ENCODE measurements around the gene B3GNT8.
A peak's percentile ranks its signal among the peaks of the same experiment; 100 is the strongest.
"Not testable (repeated sequence)": the region's sequence is repeated elsewhere in the genome, so short reads cannot be mapped to it uniquely, and the experiment has no call there.

Gene B3GNT8

GRCh38 chr19:41426952-41427646 is at the start of gene B3GNT8:
B3GNT8 (minus strand) TSS chr19:41427374; CDS start chr19:41426778, 596 bp downstream.
- no peak for TF ChIP-seq Cebpa-rat (IDR thresholded peaks at IDR 0.05)
- Histone ChIP-seq H3K27ac (peak within 1 kb of the TSS; percentile 80), H3K27me3 (no peaks in the 10 kb centered on the region), H3K4me2 (peak within 1 kb of the TSS; percentile 87), H3K4me3 (peak within 1 kb of the TSS; percentile 56), H3K9ac (peak within 1 kb of the TSS; percentile 69), H3K4me1 (peaks cover 47% of the 10 kb centered on the region), H4K20me1 (peaks cover 9% of the 10 kb centered on the region; the same call in 1 of the 2 replicates), H3K36me3 (peaks cover 65% of the 10 kb centered on the region), H3K9me3 (no peaks in the 10 kb centered on the region)

GRCh38 chr19:41476583-41476982 is 49.4 kb upstream of the B3GNT8 start:
- Histone ChIP-seq H3K9me3 (peaks cover 10% of the 10 kb centered on the region), H3K27me3 (no peaks in the 10 kb centered on the region), H3K27ac (no peak overlapping the region), H3K4me3 (no peak overlapping the region), H3K36me3 (no peaks in the 10 kb centered on the region), H3K9ac (no peak overlapping the region), H3K4me2 (no peak overlapping the region), H3K4me1 (peaks cover 8% of the 10 kb centered on the region; the same call in 1 of the 2 replicates), H4K20me1 (no peaks in the 10 kb centered on the region)
- no peak for TF ChIP-seq Cebpa-rat (IDR thresholded peaks at IDR 0.05)

GRCh38 chr19:41463257-41464256 is 36.4 kb upstream of the B3GNT8 start:
- not testable (repeated sequence) for H3K36me3 ChIP-seq, H3K27me3 ChIP-seq, H3K27ac ChIP-seq, H4K20me1 ChIP-seq, H3K9me3 ChIP-seq, H3K4me1 ChIP-seq, H3K9ac ChIP-seq, H3K4me3 ChIP-seq, H3K4me2 ChIP-seq
- peak; percentile 58 for TF ChIP-seq Cebpa-rat (IDR thresholded peaks at IDR 0.05)

GRCh38 chr19:41462497-41462896 is 35.3 kb upstream of the B3GNT8 start:
- Histone ChIP-seq H3K4me1 (no peaks in the 10 kb centered on the region), H3K36me3 (no peaks in the 10 kb centered on the region), H3K9me3 (peaks cover 6% of the 10 kb centered on the region), H4K20me1 (no peaks in the 10 kb centered on the region), H3K9ac (no peak overlapping the region), H3K27ac (no peak overlapping the region), H3K27me3 (no peaks in the 10 kb centered on the region), H3K4me2 (no peak overlapping the region), H3K4me3 (no peak overlapping the region)
- no peak for TF ChIP-seq Cebpa-rat (IDR thresholded peaks at IDR 0.05)

GRCh38 chr19:41457241-41457640 is 30.1 kb upstream of the B3GNT8 start:
- Histone ChIP-seq H3K36me3 (no peaks in the 10 kb centered on the region), H3K4me3 (no peak overlapping the region), H3K27ac (no peak overlapping the region), H3K9me3 (peaks cover under 1% of the 10 kb centered on the region), H3K9ac (no peak overlapping the region), H3K27me3 (no peaks in the 10 kb centered on the region), H3K4me1 (no peaks in the 10 kb centered on the region), H3K4me2 (no peak overlapping the region), H4K20me1 (no peaks in the 10 kb centered on the region)
- TF ChIP-seq Cebpa-rat (IDR thresholded peaks at IDR 0.05) = no peak

GRCh38 chr19:41456342-41456918 is 29.3 kb upstream of the B3GNT8 start:
- Histone ChIP-seq H3K27me3 (no peaks in the 10 kb centered on the region), H3K4me3 (no peak overlapping the region), H4K20me1 (no peaks in the 10 kb centered on the region), H3K27ac (no peak overlapping the region), H3K9ac (no peak overlapping the region), H3K36me3 (no peaks in the 10 kb centered on the region), H3K9me3 (no peaks in the 10 kb centered on the region), H3K4me1 (no peaks in the 10 kb centered on the region), H3K4me2 (no peak overlapping the region)
- TF ChIP-seq Cebpa-rat (IDR thresholded peaks at IDR 0.05) = no peak

- H3K4me2 ChIP-seq = no peak overlapping the region
- H3K9ac ChIP-seq = no peak overlapping the region
- no peaks in the 10 kb centered on the region for H3K4me1 ChIP-seq
- no peaks in the 10 kb centered on the region for H4K20me1 ChIP-seq
- H3K36me3 ChIP-seq = no peaks in the 10 kb centered on the region
- TF ChIP-seq Cebpa-rat (IDR thresholded peaks at IDR 0.05) = no peak
- no peaks in the 10 kb centered on the region for H3K27me3 ChIP-seq
- H3K4me3 ChIP-seq = no peak overlapping the region
- no peaks in the 10 kb centered on the region for H3K9me3 ChIP-seq
- H3K27ac ChIP-seq = no peak overlapping the region
These were observed 28.8 kb upstream of the B3GNT8 start for GRCh38 chr19:41455936-41456335.

- TF ChIP-seq Cebpa-rat (IDR thresholded peaks at IDR 0.05) = no peak
- H3K27me3 ChIP-seq = no peaks in the 10 kb centered on the region
- H4K20me1 ChIP-seq = no peaks in the 10 kb centered on the region
- no peak overlapping the region for H3K4me2 ChIP-seq
- no peaks in the 10 kb centered on the region for H3K9me3 ChIP-seq
- no peak overlapping the region for H3K27ac ChIP-seq
- H3K36me3 ChIP-seq = no peaks in the 10 kb centered on the region
- H3K4me1 ChIP-seq = 0 out of 2 replicates have a peak, but pooled peaks cover 4% of the 10 kb centered on the region
- H3K4me3 ChIP-seq = no peak overlapping the region
- no peak overlapping the region for H3K9ac ChIP-seq
These were observed 25.6 kb upstream of the B3GNT8 start for GRCh38 chr19:41452584-41453275.

- no peak overlapping the region for H3K27ac ChIP-seq
- no peaks in the 10 kb centered on the region for H3K27me3 ChIP-seq
- no peaks in the 10 kb centered on the region for H3K9me3 ChIP-seq
- H3K36me3 ChIP-seq = no peaks in the 10 kb centered on the region
- H3K9ac ChIP-seq = no peak overlapping the region
- 0 out of 2 replicates have a peak, but pooled peaks cover 4% of the 10 kb centered on the region for H3K4me1 ChIP-seq
- no peak for TF ChIP-seq Cebpa-rat (IDR thresholded peaks at IDR 0.05)
- H3K4me2 ChIP-seq = peak overlapping the region; percentile 80; the same call in 1 of the 2 replicates
- no peak overlapping the region for H3K4me3 ChIP-seq
- H4K20me1 ChIP-seq = no peaks in the 10 kb centered on the region
These were observed 22.6 kb upstream of the B3GNT8 start for GRCh38 chr19:41449865-41450178.

Data from BLaER1 (cell line).